Mesendoderm (in vitro differentiated cells): ENCODE data around the gene PIN1.

ENCODE experiments used
- DNase-seq: peaks from one replicate; pipeline ENCODE4 v3.0.0; 2013
- H2AK5ac ChIP-seq: 2 replicates; pipeline ENCODE4 v1.6.1; 2013; ENCODE audit warnings: low read length, inconsistent platforms
- H2BK120ac ChIP-seq: 2 replicates; pipeline ENCODE4 v1.6.1; 2013; ENCODE audit warnings: low read depth, mild to moderate bottlenecking, low read length, moderate library complexity, mixed read lengths
- H2BK15ac ChIP-seq: replicated peaks from 2 replicates; pipeline ENCODE4 v1.6.1; 2013; ENCODE audit warnings: low read depth, mild to moderate bottlenecking, moderate library complexity
- H2BK5ac ChIP-seq: 2 replicates; pipeline ENCODE4 v1.6.1; 2013; ENCODE audit warnings: low read length, inconsistent platforms
- H3K18ac ChIP-seq: 2 replicates; pipeline ENCODE4 v1.6.1; 2013; ENCODE audit warnings: mild to moderate bottlenecking, low read length, mixed read lengths
- H3K23ac ChIP-seq: one replicate; pipeline ENCODE4 v1.6.1; 2013; ENCODE audit warnings: low read length
- H3K27ac ChIP-seq: 2 replicates; pipeline ENCODE4 v1.5.1; 2013; ENCODE audit warnings: low read depth, mild to moderate bottlenecking, inconsistent platforms, low read length, moderate library complexity
- H3K27me3 ChIP-seq: 2 replicates; pipeline ENCODE4 v1.6.1; 2013; ENCODE audit warnings: low read length, control low read depth, mild to moderate bottlenecking, inconsistent platforms; ENCODE audit not compliant: insufficient read depth, poor library complexity
- H3K36me3 ChIP-seq: 2 replicates; pipeline ENCODE4 v1.6.1; 2013; ENCODE audit warnings: low read length, inconsistent platforms; ENCODE audit not compliant: control insufficient read depth, insufficient read depth
- H3K4ac ChIP-seq: one replicate; pipeline ENCODE4 v1.6.1; 2013; ENCODE audit warnings: low read depth, mild to moderate bottlenecking, low read length, moderate library complexity
- H3K4me1 ChIP-seq: 2 replicates; pipeline ENCODE4 v1.6.1; 2013; ENCODE audit warnings: low read depth, low read length, inconsistent platforms; ENCODE audit not compliant: control insufficient read depth
- H3K4me2 ChIP-seq: 2 replicates; pipeline ENCODE4 v1.6.1; 2013; ENCODE audit warnings: low read length
- H3K4me3 ChIP-seq: 2 replicates; pipeline ENCODE4 v1.5.1; 2013; ENCODE audit warnings: mild to moderate bottlenecking, low read length
- H3K56ac ChIP-seq: one replicate; pipeline ENCODE4 v1.6.1; 2013; ENCODE audit warnings: low read length
- H3K79me1 ChIP-seq: 2 replicates; pipeline ENCODE4 v1.6.1; 2013; ENCODE audit warnings: low read length, inconsistent platforms
- H3K79me2 ChIP-seq: 2 replicates; pipeline ENCODE4 v1.6.1; 2013; ENCODE audit warnings: mild to moderate bottlenecking, low read length; ENCODE audit not compliant: control insufficient read depth, insufficient read depth
- H3K9ac ChIP-seq: 2 replicates; pipeline ENCODE4 v1.6.1; 2013; ENCODE audit warnings: low read length, inconsistent platforms
- H4K5ac ChIP-seq: one replicate; pipeline ENCODE4 v1.6.1; 2013; ENCODE audit warnings: low read length
- H4K8ac ChIP-seq: one replicate; pipeline ENCODE4 v1.6.1; 2013; ENCODE audit warnings: low read depth, mild to moderate bottlenecking, control low read depth, low read length, moderate library complexity
- WGBS: extraction: QIAGEN DNeasy Blood & Tissue Kit; methylation state at CpG from one replicate; pipeline ENCODE4 v1.1.7; 2013; ENCODE audit warnings: low lambda C conversion rate, missing lambda C conversion rate; ENCODE audit not compliant: insufficient coverage; ENCODE audit errors: extremely low coverage; 5-methylcytosine and 5-hydroxymethylcytosine counted together

PIN1 gene

DNA sequence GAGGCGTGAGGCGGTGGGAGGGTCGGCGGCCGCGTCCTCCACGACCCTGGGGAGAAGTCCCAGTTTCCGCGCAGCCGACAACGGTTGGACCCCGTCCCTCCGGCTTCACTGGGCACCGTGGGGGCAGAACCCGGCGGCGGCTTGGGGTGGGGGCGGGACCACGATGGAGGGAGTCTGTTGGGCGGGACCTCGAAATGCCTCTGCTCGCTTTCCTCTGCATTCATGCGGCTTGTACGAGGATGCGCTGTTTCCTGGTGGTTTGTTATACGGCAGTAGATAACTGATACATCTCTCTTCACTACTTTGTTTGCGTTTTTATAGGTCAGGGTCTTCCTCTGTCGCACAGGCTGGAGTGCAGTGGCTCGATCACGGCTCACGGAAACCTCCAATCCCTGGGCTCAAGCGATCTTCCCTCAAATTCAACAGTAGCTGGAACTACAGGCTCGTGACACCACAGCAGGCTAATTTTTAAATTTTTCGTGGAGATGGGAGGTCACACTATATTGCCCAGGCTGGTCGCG, 42.0 kb upstream of the PIN1 start:
- H3K79me2 ChIP-seq: no peaks in the 10 kb centered on the region
- H2BK5ac ChIP-seq: peak overlapping the region; percentile 67

DNA sequence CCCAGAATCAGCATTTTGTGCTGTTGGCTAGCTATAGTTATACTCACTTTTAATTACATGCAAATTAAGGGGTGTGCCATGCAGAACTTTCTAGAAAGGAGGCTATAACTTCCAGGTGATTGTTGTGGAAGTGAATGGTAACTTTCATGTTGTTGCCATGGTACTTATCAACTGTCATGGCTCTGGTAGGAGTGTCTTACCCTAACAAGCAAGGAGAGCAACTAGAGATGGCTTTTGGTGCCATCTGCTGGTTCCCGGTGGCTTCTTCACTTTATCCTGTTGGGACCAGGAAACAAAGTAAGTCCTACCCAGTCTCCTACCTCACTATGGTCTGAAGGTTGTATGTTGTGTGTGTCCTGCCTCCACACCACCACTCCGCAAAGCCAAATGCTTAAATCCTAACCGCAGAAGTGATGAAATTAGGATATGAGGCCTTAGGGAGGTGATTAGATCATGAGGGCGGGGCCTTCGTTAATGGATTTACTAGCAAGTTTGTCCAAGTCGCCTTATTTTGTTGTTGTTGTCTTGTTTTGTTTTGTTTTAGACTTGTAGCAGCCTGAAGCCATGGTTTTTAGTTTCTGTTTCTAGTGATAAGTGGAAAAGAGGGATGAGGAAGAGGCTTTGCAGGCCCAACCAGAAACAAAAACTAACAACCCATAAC, 38.9 kb upstream of the PIN1 start:
- no peak overlapping the region for H3K23ac ChIP-seq
- no peak overlapping the region for H3K4ac ChIP-seq
- no peak overlapping the region for H3K18ac ChIP-seq
- no peak overlapping the region for H3K27ac ChIP-seq
- no peak overlapping the region for H4K8ac ChIP-seq
- no peak overlapping the region for H2BK120ac ChIP-seq
- no peak overlapping the region for H2BK15ac ChIP-seq
- no peaks in the 10 kb centered on the region for H3K27me3 ChIP-seq
- no peaks in the 10 kb centered on the region for H3K36me3 ChIP-seq
- no peak overlapping the region for H3K56ac ChIP-seq
- H3K79me1 ChIP-seq: no peaks in the 10 kb centered on the region
- whole genome bisulfite sequencing: no CpG with 5 or more reads among the region's 6 CpGs
- H2AK5ac ChIP-seq: no peak overlapping the region
- no peak overlapping the region for H4K5ac ChIP-seq
- H2BK5ac ChIP-seq: no peak overlapping the region
- no peak overlapping the region for H3K4me3 ChIP-seq
- no peak overlapping the region for H3K9ac ChIP-seq
- no peak overlapping the region for H3K4me2 ChIP-seq
- H3K79me2 ChIP-seq: no peaks in the 10 kb centered on the region
- H3K4me1 ChIP-seq: no peaks in the 10 kb centered on the region
- DNase-seq: peak; percentile 98

More for the DNA sequence above, 42.0 kb upstream of the PIN1 start:
- Histone ChIP-seq H4K5ac (no peak overlapping the region), H4K8ac (no peak overlapping the region), H3K4ac (peak overlapping the region; percentile 98), H3K4me3 (peak overlapping the region; percentile 66), H3K18ac (peak overlapping the region; percentile 97), H3K36me3 (no peaks in the 10 kb centered on the region), H3K4me1 (peaks cover 1% of the 10 kb centered on the region), H3K9ac (peak overlapping the region; percentile 85), H2AK5ac (no peak overlapping the region), H3K23ac (peak overlapping the region; percentile 94), H3K4me2 (peak overlapping the region; percentile 80), H3K27ac (peak overlapping the region; percentile 87), H3K56ac (peak overlapping the region; percentile 95), H2BK120ac (peak overlapping the region; percentile 89), H2BK15ac (no peak overlapping the region), H3K79me1 (no peaks in the 10 kb centered on the region), H3K27me3 (no peaks in the 10 kb centered on the region)
- WGBS: no CpG with 5 or more reads among the region's 36 CpGs
- peak; percentile 72 for DNase-seq

DNA sequence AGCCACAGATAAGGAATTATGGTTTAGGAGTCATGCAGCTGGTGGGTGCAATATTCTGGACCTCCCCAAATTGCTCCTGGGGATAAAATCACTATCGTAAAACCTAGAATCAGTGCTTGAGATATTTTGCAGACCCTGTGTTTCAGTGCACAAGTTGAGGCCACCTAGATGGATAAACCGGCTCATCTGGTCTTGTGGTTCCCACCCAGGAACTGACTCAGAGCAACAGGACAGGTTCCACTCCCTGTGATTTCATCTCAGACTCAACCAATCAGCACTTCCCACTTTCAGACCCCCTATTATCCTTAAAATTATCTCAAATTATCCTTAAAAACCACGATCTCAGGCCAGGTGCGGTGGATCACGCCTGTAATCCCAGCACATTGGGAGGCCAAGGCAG, 37.2 kb upstream of the PIN1 start:
- H3K4ac ChIP-seq: no peak overlapping the region
- H3K4me2 ChIP-seq: no peak overlapping the region
- no peaks in the 10 kb centered on the region for H3K79me1 ChIP-seq
- H2BK120ac ChIP-seq: no peak overlapping the region
- no peak overlapping the region for H3K9ac ChIP-seq
- no peak overlapping the region for H4K8ac ChIP-seq
- H2BK5ac ChIP-seq: no peak overlapping the region
- H3K56ac ChIP-seq: no peak overlapping the region
- H3K79me2 ChIP-seq: no peaks in the 10 kb centered on the region
- H3K18ac ChIP-seq: no peak overlapping the region
- no peak for DNase-seq
- no peak overlapping the region for H3K23ac ChIP-seq
- H2BK15ac ChIP-seq: no peak overlapping the region
- no peak overlapping the region for H2AK5ac ChIP-seq
- no peaks in the 10 kb centered on the region for H3K27me3 ChIP-seq
- H3K4me1 ChIP-seq: no peaks in the 10 kb centered on the region
- H4K5ac ChIP-seq: no peak overlapping the region
- H3K36me3 ChIP-seq: no peaks in the 10 kb centered on the region
- no peak overlapping the region for H3K4me3 ChIP-seq
- H3K27ac ChIP-seq: no peak overlapping the region
- no CpG with 5 or more reads among the region's 5 CpGs for WGBS

DNA sequence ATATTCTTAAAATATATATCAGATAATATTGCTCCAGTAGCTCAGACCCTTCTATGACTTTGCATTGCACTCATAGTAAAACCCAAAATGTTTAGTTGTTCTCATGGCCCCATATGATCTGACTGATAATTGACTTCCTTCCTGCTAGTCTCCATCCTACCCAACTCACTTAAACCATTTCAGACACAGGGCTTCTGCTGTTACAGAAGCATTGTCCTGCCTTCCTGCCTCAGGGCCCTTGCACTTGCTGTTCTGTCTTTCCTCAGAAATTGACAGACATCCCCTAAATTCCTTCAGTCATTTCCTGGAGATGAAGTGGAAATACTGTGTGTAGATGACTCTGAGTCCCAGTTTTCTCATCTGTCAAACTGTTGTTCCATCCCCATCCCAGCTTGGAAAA, 36.0 kb upstream of the PIN1 start:
- no peak overlapping the region for H2BK120ac ChIP-seq
- no peak overlapping the region for H3K4me3 ChIP-seq
- no peak overlapping the region for H3K9ac ChIP-seq
- no peak overlapping the region for H2BK15ac ChIP-seq
- no peak overlapping the region for H2AK5ac ChIP-seq
- no peak overlapping the region for H3K23ac ChIP-seq
- H4K5ac ChIP-seq: no peak overlapping the region
- no peaks in the 10 kb centered on the region for H3K79me2 ChIP-seq
- no peaks in the 10 kb centered on the region for H3K4me1 ChIP-seq
- H3K36me3 ChIP-seq: peaks cover 3% of the 10 kb centered on the region
- DNase-seq: no peak
- H3K4me2 ChIP-seq: no peak overlapping the region
- H2BK5ac ChIP-seq: no peak overlapping the region
- H3K18ac ChIP-seq: no peak overlapping the region
- no peaks in the 10 kb centered on the region for H3K27me3 ChIP-seq
- no peak overlapping the region for H3K4ac ChIP-seq
- no peaks in the 10 kb centered on the region for H3K79me1 ChIP-seq
- no peak overlapping the region for H4K8ac ChIP-seq
- no peak overlapping the region for H3K27ac ChIP-seq
- no peak overlapping the region for H3K56ac ChIP-seq

DNA sequence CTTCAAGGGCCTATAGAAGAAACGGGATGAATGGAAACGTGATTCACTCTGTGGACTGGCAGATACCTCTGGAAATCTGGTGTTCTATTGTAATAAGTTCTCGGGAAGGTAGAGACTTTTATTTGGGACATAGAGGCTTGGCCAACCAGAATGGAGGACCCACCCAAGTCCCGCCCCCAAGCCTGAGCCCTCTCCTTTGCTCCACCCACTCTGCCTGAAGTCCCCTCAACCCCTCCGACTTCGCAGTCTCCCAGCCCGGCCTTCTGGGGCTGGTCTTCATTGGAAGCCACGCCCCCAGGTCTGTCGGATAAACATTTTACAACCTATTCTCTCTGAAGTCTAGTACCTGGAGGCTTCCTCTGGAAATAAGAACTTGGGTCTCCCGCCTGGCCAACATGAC, 33.1 kb upstream of the PIN1 start:
- Histone ChIP-seq H3K36me3 (peaks cover 3% of the 10 kb centered on the region), H3K4me2 (no peak overlapping the region), H2BK120ac (no peak overlapping the region), H2BK5ac (no peak overlapping the region), H3K4me1 (no peaks in the 10 kb centered on the region), H3K18ac (no peak overlapping the region), H3K27ac (no peak overlapping the region), H3K4me3 (no peak overlapping the region), H4K5ac (no peak overlapping the region), H3K27me3 (no peaks in the 10 kb centered on the region), H3K4ac (no peak overlapping the region), H2BK15ac (no peak overlapping the region), H3K23ac (no peak overlapping the region), H3K79me1 (no peaks in the 10 kb centered on the region), H3K79me2 (no peaks in the 10 kb centered on the region), H3K56ac (no peak overlapping the region), H3K9ac (no peak overlapping the region), H4K8ac (no peak overlapping the region), H2AK5ac (no peak overlapping the region)
- DNase-seq: peak; percentile 45
- WGBS: no CpG with 5 or more reads among the region's 10 CpGs

DNA sequence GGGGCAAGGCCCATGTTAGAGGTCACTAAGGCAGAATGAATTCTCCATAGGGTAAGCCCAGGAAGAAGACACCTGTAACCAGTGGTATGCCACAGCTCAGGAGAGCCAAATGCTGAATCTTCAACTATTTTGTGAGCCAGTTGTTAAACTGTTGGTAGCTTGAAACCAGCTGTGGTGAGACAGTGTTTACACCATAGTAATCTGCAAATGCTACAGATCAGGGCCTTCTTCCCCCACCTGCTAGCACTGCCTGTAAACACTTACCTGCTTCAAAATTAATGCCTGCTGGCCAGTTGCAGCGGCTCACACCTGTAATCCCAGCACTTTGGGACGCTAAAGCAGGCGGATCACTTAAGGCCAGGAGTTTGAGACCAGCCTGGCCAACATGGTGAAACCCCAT, 28.3 kb upstream of the PIN1 start:
- H3K27ac ChIP-seq: no peak overlapping the region
- H3K4ac ChIP-seq: no peak overlapping the region
- no peak overlapping the region for H3K18ac ChIP-seq
- H3K79me2 ChIP-seq: no peaks in the 10 kb centered on the region
- H2BK120ac ChIP-seq: no peak overlapping the region
- no peaks in the 10 kb centered on the region for H3K79me1 ChIP-seq
- no peak overlapping the region for H4K5ac ChIP-seq
- H3K27me3 ChIP-seq: no peaks in the 10 kb centered on the region
- no peak overlapping the region for H3K9ac ChIP-seq
- H3K4me2 ChIP-seq: no peak overlapping the region
- H3K56ac ChIP-seq: no peak overlapping the region
- H4K8ac ChIP-seq: no peak overlapping the region
- DNase-seq: no peak
- no peak overlapping the region for H2BK5ac ChIP-seq
- H2AK5ac ChIP-seq: no peak overlapping the region
- peaks cover 13% of the 10 kb centered on the region for H3K36me3 ChIP-seq
- H3K4me1 ChIP-seq: no peaks in the 10 kb centered on the region
- no peak overlapping the region for H2BK15ac ChIP-seq
- no peak overlapping the region for H3K23ac ChIP-seq
- H3K4me3 ChIP-seq: no peak overlapping the region
- no CpG with 5 or more reads among the region's 3 CpGs for WGBS
